Activated CD4-positive, alpha-beta T cell treated with anti-CD3 and anti-CD28 coated beads, Interleukin-2, amount 50 U/mL, for 24 hours (primary cell): Measurements from ENCODE around the gene SPC24.
"Not testable (repeated sequence)": the region's sequence is repeated elsewhere in the genome, so short reads cannot be mapped to it uniquely, and the experiment has no call there.

Experiments used
- DNase-seq, 2 donors: peaks; one replicate each; pipeline ENCODE4 v3.0.0-alpha.2; 2020; ENCODE audit warnings: low read depth in 1 of 2, low spot score in 1 of 2

SPC24 gene

GRCh38 chr19:11131471-11131870 is 24.1 kb downstream of the SPC24 start:
- no peak for DNase-seq

- peak; percentile 54 to 58 for DNase-seq
Observed at GRCh38 chr19:11130824-11131455, 24.6 kb downstream of the SPC24 start.

- no peak for DNase-seq
Observed at GRCh38 chr19:11127905-11128304, 27.7 kb downstream of the SPC24 start.

GRCh38 chr19:11125994-11126685 is 29.4 kb downstream of the SPC24 start:
- DNase-seq: peak; percentile 63 to 66

- not testable (repeated sequence) for DNase-seq
Observed at GRCh38 chr19:11124157-11124556, 31.4 kb downstream of the SPC24 start.

- no peak for DNase-seq
Observed at GRCh38 chr19:11123114-11123513, 32.5 kb downstream of the SPC24 start.

- not testable (repeated sequence) for DNase-seq
Observed at GRCh38 chr19:11121963-11122362, 33.6 kb downstream of the SPC24 start.

- DNase-seq: no peak
Observed at GRCh38 chr19:11116507-11116906, 39.1 kb downstream of the SPC24 start.

GRCh38 chr19:11115895-11116446 is 39.6 kb downstream of the SPC24 start:
- DNase-seq: no peak

- DNase-seq: no peak
Observed at GRCh38 chr19:11115042-11115441, 40.5 kb downstream of the SPC24 start.

- no peak for DNase-seq
Observed at GRCh38 chr19:11113140-11113708, 42.4 kb downstream of the SPC24 start.

GRCh38 chr19:11111771-11112144 is 43.8 kb downstream of the SPC24 start:
- no peak for DNase-seq

GRCh38 chr19:11111117-11111770 is 44.3 kb downstream of the SPC24 start:
- no peak for DNase-seq

- DNase-seq: no peak
Observed at GRCh38 chr19:11108746-11109145, 46.8 kb downstream of the SPC24 start.

GRCh38 chr19:11106477-11106876 is 49.1 kb downstream of the SPC24 start:
- no peak for DNase-seq

GRCh38 chr19:11105014-11105636 is 50.5 kb downstream of the SPC24 start:
- no peak for DNase-seq

GRCh38 chr19:11103667-11104066 is 51.9 kb downstream of the SPC24 start:
- not testable (repeated sequence) for DNase-seq

- DNase-seq: no peak
Observed at GRCh38 chr19:11102944-11103343, 52.6 kb downstream of the SPC24 start.

GRCh38 chr19:11101057-11101456 is 54.5 kb downstream of the SPC24 start:
- DNase-seq: no peak

GRCh38 chr19:11100049-11100448 is 55.5 kb downstream of the SPC24 start:
- DNase-seq: no peak

GRCh38 chr19:11098861-11099260 is 56.7 kb downstream of the SPC24 start:
- DNase-seq: no peak
